GM21529 (cell line): Measurements from ENCODE around the gene ERBIN.
"Not testable (repeated sequence)": the region's sequence is repeated elsewhere in the genome, so short reads cannot be mapped to it uniquely, and the experiment has no call there.

ENCODE experiments used
- ATAC-seq: cut with Tn5 transposase; IDR thresholded peaks from one replicate; pipeline ENCODE4 v1.9.1; 2021; ENCODE audit not compliant: unreplicated experiment

The ERBIN gene

GRCh38 chr5:65955746-65956145, 29.4 kb downstream of the ERBIN start:
- ATAC-seq, result no peak

- not testable (repeated sequence) for ATAC-seq
Measured at GRCh38 chr5:65957703-65958102, 31.3 kb downstream of the ERBIN start.

DNA sequence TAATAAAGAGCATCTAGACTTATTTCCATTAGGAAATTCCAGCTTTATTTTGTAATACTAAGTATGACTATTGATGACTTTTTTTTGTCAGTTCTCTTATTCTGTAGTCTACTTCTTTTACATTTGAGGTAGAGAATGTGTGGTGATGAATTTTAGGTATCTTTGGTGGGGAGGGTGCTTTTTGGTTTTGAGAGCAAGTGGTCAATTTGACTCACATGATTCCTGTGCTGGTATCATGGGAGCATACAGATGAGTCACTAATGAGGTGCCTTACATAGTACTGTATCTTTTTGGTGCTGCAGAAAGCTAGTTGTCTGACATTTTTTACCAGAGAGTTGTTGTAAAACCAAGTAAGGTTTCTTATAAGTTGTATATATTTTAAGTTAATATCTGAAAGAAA, 35.3 kb downstream of the ERBIN start:
- ATAC-seq, result peak; percentile 90

- ATAC-seq, result no peak
Measured at GRCh38 chr5:65967288-65968066, 41.1 kb downstream of the ERBIN start.

- no peak for ATAC-seq
Measured at GRCh38 chr5:65969539-65970393, 43.4 kb downstream of the ERBIN start.

- no peak for ATAC-seq
Measured at GRCh38 chr5:65970481-65971367, 44.3 kb downstream of the ERBIN start.

DNA sequence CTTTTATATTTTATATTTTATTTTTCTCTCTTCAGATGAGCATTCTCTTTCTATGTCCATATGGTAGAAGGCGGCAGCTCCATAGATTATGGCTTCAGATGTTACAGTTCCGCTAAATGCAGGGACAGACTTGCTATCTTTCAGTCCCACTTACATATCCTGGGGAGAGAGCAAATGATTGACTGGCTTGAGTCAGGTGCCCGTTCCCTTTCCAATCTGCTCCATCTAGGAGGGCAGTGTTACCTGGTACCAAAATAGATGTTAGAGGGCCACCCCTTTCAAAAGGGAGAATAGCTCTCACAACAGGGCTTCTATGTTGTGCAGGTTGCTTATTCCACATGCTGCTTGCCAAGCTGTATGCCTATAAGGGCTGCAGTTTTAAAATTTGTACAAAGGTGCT, 45.3 kb downstream of the ERBIN start:
- ATAC-seq, result no peak

GRCh38 chr5:65972896-65973295, 46.5 kb downstream of the ERBIN start:
- not testable (repeated sequence) for ATAC-seq

DNA sequence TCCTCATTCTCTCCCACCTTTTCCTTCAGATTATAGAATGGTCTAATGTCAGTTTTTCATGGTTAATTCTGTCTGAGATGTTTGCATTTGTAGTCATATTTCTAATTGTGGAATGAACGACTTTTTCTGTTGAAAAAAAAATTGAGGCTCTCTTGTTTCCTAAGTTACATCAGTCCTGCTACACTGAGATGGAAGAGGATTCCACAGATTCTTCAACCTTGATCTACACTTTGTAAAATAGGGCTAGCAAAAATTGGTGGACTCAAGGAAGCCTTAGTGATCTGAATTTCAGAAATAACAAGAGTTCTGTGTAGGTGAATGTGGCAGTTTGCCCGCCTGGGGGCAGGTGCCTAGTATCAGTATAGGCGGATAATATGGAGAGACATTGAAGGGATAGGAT, 51.9 kb downstream of the ERBIN start:
- ATAC-seq, result no peak

GRCh38 chr5:65981548-65981947, 55.2 kb downstream of the ERBIN start:
- no peak for ATAC-seq

DNA sequence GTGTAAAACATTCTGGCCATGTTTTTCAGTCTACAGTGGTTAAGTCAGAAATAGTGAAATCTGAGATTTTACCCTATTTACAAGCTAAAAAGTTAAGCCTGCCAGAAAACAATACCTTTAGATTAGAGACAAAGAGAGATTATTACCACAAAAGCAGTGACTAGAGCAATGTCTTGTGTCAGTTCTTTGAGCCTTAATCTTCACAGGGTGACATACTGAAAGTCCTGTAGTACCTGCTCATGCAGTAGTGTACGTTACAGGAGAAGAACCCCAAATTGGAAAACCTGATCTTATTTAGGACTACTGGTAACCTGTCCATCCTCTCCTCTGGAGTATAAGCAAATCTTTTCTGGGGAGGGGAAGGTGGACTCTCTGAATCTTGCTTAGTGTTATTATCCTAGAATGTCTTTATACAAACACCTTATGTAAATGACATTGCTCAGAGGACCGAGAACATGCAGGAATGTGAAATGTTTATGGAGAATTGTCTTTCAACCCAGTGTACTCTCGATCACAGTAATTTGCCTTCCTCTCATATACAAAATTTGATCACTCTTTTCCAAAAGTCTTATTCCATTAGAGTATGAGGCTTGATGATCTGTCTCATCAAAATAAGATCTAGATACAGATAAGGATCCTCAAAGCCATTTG, 55.7 kb downstream of the ERBIN start:
- no peak for ATAC-seq

DNA sequence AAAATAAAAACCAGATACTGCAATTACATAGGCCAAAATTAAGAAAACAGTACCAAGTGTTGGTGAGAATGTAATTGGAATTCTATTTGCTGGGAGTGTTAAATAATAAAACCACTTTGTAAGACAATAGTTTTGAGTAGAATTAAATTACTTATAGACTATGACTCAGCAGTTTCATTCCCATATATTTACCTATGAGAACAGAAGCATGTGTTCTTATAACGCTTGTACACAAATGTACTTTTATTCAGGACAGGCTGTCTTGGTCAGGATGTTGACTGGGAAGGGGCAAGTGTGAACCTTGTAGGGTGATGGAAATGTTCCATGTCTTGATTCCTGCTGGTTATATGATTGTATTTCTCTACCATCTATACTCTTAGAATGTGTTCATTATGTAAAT, 56.3 kb downstream of the ERBIN start:
- ATAC-seq, result no peak

DNA sequence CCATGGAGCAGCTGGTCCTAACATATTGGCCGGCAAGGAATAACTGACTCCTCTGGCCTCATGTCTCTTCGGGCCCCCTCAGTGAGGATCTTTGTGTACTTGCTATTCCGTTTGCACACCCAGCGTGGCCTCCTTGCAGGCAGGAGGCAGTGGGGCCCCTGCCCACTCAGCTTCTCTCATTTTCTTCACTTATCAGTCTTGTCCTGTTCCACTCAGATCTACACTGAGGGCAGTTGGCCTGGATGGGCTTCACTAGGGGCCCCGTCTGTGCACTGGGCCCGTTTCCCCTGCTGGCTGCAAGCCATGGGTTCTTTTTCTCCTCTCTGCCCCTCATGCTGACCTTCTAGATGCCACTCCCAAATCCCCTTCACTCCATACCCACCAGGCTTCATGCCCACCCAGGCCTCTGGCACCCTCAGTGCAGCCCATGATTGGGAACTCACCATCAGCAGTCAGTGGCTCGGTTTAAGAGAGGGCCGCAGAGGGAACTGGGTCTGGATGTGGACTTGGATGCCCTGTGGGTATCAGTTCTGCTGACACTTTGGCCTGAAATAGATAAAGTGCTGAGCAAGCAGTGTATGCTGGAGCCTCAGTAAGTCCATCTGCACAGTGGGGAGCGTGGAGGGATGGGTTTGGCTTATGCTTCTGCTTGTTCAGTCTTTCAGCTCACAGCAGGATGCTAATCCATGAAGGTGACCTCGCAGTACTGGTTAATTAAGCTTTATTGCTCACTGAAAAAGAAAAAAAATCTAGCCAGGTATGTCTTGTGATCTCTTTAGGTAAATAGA, 57.9 kb downstream of the ERBIN start:
- no peak for ATAC-seq

DNA sequence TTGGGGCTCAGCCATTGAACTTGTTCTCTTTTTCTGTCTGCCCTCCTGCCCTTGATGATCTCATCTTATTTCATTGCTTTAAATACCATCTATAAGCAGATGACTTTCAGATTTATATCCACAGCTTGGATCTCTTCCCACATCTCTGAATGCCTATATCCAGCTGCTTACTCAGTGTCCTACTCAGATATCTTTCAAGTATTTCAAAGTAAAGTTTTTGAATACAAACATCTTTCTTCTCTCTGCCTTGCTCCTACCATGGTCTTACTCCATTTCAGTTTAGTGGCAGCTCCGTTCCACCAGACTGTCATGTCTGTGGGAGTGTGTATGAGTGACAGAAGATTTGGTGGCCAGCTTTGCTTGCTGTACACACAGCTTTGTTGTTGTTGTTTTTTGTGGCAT, 59.7 kb downstream of the ERBIN start:
- ATAC-seq, result no peak

DNA sequence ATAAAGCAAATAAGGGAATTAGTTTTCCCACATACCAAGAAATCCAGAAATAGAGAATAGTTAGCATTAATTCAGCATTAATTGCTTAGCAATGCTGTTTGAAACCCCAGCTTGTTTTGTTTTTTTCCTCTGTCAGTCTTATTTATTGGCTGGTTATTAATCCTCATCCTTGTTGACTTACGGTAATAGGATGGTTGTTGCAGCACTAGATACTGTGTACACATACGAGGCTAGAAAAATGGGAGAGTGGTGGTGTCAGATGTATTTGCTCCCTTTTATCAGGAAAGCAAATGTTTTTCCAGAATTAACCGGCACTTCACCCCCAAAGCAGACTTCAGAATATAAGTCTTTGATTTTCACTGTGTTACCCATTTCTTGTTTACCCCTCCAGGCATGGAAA, 60.4 kb downstream of the ERBIN start:
- no peak for ATAC-seq

DNA sequence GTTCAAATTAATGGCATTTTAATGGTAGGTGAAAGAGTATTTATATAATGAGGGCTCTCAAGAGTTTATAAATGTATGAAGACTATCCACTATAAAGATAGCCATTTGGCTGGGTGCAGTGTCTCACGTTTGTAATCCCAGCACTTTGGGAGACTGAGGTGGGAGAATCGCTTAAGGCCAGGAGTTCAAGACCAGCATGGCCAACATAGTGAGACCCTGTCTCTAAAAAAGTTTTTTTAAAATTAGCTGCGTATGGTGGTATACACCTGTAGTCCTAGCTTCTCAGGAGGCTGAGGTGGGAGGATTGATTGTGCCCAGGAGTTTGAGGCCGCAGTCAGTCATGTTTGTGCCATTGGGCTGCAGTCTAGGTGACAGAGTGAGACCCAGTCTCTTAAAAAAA, 61.6 kb downstream of the ERBIN start:
- no peak for ATAC-seq

DNA sequence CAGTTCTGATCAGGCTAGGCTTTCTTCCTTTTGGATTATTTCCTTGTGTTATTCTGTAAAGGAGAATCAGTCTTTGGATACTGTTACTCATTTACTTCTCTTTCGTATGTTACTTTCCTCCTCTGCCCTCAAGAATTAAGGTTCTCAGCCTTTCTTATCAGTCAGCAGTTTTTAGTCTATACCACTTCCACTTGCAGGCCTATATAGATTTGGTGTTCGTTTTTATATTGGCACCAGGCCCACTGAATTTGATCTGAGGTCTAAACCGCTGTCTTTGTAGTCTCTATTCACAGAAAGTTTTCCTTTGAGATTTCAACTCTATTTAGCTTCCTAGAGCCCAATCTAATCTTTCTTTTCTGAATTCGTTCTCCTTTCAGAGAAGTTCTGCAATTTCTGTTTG, 62.8 kb downstream of the ERBIN start:
- no peak for ATAC-seq

DNA sequence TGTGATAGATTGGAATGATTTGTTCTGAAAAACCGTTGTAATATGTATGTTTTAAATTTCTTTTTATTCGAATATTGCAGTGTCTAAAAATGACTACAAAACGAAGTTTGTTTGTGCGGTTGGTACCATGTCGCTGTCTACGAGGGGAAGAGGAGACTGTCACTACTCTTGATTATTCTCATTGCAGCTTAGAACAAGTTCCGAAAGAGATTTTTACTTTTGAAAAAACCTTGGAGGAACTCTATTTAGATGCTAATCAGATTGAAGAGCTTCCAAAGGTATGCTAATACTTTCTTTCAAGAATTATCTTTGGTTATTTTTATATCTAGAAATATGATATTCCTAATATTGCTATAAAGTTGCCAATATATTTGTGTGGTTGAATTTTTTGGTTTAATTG, 66.3 kb downstream of the ERBIN start:
- ATAC-seq, result no peak

- no peak for ATAC-seq
Measured at GRCh38 chr5:65994117-65994786, 67.9 kb downstream of the ERBIN start.
